ENCODE data around the gene CD8A.
"Not testable (repeated sequence)": the region's sequence is repeated elsewhere in the genome, so short reads cannot be mapped to it uniquely, and the experiment has no call there.

Gene CD8A

GRCh38 chr2:86779971-86780370 lies 10.7 kb downstream of the CD8A start:
- no peak for DNase-seq (ENCODE audit: low read depth in 3 of 3, low spot score in 1 of 3)

DNA sequence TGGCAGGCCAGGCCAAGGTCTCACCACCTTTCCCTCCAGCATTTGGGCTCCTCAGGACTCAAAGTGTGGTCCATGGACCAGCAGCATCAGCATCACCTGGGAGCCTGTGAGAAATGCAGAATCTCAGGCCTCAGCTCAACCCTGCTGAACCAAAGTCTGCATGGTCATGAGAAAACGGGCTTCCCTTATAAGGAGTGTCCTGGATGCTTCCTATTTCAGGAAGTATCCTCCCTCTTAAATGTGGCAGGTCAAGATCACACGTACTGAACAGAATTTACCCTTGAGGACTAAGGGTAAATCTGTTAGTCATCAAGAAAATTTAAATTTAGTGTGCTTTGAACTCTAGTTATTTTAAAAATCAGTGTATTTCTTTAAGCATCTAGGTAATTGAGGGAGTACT lies 11.8 kb downstream of the CD8A start:
- no peak for DNase-seq (ENCODE audit: low read depth in 3 of 3, low spot score in 1 of 3)

DNA sequence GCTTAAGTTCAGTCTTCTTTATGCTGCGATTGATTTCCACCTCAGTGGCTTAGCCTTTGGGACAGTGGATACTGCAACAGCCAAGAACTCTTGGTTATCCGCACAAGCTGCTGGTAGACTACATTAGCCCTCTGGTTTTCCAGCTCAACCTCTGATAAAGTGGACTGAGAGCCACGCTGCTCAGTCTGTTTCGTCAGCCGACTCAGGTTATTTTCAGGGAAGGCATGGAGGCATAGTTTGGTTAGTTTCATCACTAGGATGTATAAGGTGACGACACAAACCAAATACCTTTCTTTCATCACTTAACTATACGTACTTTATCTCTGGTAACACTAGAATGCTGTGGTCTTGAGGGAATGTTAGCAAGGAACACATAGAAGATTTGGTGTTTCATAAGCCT lies 14.2 kb downstream of the CD8A start:
- no peak for DNase-seq (ENCODE audit: low read depth in 3 of 3, low spot score in 1 of 3)

DNA sequence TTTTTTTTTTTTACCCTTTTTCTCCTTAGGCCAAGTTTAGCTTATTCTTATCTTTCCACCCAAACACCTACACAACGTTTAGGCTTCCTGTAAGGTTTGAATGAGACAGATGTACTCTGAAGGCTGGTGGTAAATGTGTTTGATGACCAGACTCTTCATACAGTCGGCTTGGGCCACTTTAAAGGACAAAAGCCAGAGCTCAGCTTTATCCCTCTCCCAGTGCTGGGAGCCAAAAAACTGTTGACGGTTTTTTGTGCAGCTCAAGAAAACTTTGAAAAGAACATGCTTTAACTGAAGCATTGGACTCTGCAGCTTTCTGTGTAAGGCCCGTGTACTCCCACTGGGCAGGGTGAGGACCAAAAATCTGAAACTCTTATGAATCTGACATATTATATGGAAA lies 15.4 kb downstream of the CD8A start:
- no peak for DNase-seq (ENCODE audit: low read depth in 3 of 3, low spot score in 1 of 3)

GRCh38 chr2:86774862-86775261 lies 15.9 kb downstream of the CD8A start:
- DNase-seq (ENCODE audit: low read depth in 3 of 3, low spot score in 1 of 3): no peak

GRCh38 chr2:86772611-86773010 lies 18.1 kb downstream of the CD8A start:
- no peak for DNase-seq (ENCODE audit: low read depth in 3 of 3, low spot score in 1 of 3)

- no peak for DNase-seq (ENCODE audit: low read depth in 3 of 3, low spot score in 1 of 3)
Measured at GRCh38 chr2:86770816-86771301, 19.9 kb downstream of the CD8A start.

- DNase-seq (ENCODE audit: low read depth in 3 of 3, low spot score in 1 of 3): no peak
Measured at GRCh38 chr2:86769838-86770237, 20.9 kb downstream of the CD8A start.

- DNase-seq (ENCODE audit: low read depth in 3 of 3, low spot score in 1 of 3): no peak
Measured at GRCh38 chr2:86768189-86768949, 22.3 kb downstream of the CD8A start.

DNA sequence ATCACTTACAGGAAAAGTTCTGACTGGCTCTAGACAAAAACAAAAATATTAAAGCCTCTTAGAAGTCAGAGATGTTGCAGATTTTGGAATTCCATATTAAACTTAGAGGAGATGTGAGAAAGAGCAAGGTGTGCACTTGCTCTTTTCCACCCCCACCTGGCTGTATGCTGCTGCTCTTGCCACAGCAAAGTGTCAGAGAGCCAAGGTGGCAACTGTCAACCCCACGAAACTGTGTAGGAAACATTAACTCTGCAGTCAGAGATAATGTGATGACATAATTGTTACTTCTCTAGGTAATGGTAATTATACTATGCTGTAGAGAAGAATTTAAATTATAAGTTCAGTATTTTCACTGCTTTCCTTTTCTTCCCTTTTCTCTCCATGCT lies 25.4 kb downstream of the CD8A start:
- no peak for DNase-seq (ENCODE audit: low read depth in 3 of 3, low spot score in 1 of 3)

GRCh38 chr2:86764661-86765309 lies 25.9 kb downstream of the CD8A start:
- no peak for DNase-seq (ENCODE audit: low read depth in 3 of 3, low spot score in 1 of 3)

DNA sequence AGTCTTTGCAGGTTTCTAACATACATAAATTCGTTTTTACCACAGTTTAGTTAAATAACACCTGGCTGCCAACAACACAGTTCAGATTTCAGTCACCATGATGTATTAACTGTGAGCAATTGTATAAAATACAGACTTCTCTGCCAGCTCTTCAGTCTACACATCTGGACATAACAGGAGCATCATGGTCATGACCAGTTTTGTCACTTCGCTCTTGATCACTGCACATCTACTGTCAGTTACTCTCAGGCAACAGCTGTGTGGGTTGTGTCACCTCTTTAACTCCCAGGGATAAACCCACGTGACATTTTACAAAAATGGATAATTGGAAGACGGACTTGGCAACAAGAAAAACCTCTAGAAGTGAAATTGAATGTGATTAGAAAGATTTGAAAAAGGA lies 30.3 kb downstream of the CD8A start:
- no peak for DNase-seq (ENCODE audit: low read depth in 3 of 3, low spot score in 1 of 3)

DNA sequence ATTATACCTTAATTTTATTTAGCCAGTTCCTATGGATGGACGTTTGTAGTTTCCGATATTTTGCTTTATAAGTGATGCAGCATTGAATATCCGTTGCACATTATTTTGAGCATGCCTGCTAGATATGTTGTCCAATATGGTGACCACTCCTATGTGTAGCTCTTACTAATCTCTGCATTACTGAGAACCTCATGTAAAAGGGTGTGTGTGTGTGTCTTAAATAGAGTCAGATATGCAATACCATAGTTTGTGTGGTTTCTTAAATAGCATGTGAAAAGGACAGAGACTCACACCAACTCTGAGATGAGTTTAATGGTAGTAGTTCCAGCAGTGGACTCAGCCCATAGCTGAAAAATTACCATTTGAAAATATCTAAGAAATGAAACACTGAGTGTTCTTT lies 32.3 kb downstream of the CD8A start:
- DNase-seq (ENCODE audit: low read depth in 3 of 3, low spot score in 1 of 3): no peak

GRCh38 chr2:86753606-86754005 lies 37.1 kb downstream of the CD8A start:
- no peak for DNase-seq (ENCODE audit: low read depth in 3 of 3, low spot score in 1 of 3)

DNA sequence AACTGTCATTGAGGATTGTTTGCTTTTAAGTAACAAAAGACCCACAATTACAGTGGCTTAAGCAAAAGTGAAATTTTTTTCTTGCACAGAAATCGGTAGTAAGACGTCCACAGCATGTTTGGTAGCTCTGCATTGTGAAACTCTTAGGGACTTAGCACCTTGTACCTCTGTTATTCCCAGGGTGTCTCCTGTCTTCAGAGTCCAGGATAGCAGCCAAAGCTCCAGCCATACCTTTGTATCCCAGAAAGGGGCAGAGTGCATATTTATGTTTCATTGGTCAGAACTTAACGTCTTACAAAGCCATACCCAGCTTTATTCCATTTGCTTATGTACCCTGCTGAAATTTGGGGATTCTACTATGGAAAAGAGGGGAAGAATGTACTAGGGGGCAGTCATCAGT lies 37.8 kb downstream of the CD8A start:
- DNase-seq (ENCODE audit: low read depth in 3 of 3, low spot score in 1 of 3): no peak

DNA sequence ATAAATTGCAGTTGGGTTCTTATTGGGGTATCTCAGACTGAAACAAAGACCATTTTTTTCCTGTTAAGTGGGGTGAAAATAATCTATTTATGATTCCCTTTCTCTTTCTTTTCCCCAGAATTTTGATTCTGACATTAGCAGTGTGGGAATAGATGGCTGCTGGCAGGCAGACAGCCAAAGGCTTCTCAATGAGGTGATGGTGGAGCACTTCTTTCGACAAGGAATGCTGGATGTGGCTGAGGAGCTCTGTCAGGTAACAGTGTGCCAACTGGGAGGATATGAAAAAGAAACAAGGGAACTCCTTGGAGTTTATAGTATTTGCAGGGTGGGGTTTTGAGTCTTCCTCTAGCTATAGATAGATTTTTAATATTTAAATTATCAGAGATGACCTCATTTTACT lies 38.9 kb downstream of the CD8A start:
- no peak for DNase-seq (ENCODE audit: low read depth in 3 of 3, low spot score in 1 of 3)

- no peak for DNase-seq (ENCODE audit: low read depth in 3 of 3, low spot score in 1 of 3)
Measured at GRCh38 chr2:86750240-86750839, 40.4 kb downstream of the CD8A start.

DNA sequence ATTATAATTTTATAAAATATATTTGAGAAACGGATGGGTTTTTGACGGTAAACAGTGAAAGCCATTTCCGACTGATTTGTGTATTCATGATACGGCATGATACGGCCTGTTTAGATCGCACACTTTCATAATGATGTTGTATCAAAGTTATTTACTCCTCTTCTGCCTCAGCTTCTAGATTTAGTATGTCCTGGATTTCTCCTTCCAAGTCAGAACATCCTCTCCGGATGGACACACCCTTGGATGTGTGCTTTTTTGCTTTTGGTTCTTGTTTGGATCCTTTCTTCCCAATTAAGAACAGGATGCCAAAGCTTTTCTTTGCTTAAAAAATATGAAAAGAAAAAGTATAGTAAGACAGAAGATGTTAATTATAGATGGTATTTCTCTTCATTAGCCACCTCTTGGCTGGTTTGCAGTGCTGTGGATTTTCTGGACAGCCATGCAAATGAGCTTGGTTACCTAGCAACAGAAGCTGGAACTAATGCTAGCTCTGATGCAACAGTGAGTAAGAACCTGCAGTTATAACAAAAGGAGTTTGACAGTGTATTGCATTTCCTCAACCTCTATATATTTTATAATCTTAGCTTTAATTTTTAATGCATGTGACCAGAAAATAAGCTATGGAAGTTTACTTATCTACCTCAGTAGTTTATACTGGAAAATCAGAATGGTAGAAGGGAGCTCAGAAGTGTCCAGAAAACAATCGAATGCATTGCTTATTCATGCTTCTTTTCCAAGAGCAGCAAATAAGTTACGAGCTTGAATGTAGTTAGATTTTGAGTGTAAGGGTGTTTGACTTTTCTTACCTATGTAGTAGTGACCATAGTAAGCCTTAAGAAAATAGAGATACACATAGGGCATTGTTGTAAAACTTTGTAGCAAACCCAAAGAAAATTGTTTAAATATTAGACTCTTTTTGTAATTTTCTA lies 42.7 kb downstream of the CD8A start:
- DNase-seq (ENCODE audit: low read depth in 3 of 3, low spot score in 1 of 3): no peak

DNA sequence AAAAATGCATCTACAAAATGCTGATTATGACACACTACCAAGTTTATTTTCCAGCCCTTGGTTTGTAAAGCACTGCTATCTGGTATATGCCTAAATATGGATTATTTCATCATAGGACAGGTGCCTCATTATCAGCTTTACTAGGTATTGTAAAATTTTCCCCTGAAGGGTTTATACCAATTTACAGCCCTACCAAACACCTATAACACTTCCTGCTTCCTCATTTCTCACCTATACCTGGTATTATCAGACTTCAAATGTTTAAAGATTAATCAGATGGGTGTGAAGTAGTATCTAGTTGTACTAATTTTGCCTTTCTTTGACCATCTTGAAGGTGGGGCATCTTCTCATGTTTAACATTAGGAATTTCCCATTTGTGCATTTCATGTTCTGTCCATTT lies 43.8 kb downstream of the CD8A start:
- DNase-seq (ENCODE audit: low read depth in 3 of 3, low spot score in 1 of 3): no peak

DNA sequence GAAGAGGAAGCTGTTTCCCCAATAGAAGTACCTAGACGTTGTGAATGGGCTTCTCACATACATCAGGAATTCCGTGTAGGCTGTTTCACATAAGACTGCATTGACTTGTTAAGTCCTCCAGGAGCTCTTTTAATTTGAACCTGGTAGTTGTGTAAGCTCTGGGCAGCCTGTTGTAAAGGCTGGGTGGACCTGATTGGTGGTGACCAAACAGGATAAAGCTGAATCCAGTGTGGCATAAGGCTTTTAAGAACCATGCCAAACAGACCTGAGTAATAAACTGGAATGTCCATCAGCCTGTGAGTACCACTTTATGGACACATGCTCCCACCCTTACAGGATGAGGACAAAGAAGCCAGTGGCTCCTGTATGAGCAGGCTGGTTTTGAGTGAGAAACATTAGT lies 46.6 kb downstream of the CD8A start:
- no peak for DNase-seq (ENCODE audit: low read depth in 3 of 3, low spot score in 1 of 3)

DNA sequence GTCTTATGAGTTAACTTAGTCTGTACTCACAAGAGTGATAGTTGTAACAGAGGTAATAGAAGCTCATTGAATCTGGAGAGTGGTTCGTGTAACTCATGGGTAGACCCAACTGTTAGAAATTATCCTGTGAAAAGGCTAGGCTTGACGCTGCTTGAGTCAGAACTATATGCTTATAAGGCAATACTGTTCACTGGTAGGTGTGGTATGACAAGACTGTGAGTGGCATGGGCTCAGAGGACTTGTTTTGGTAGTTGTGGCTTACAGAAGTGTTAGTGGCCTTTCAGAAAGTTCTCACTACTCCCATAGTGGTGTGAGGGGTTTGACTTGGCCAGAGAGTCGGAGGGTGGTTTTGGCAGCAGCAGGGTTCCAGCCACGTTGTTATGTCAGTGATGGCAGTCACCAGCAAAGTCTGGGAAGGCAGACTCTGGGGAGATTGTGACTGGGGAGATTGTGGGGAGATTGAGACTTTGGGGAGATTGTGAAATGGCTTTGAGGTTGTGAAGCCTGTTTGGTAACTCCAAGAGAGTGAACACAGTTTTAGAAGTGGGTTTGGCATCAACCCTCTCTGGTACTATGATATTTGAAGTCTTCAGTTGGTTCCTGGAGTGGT lies 48.7 kb downstream of the CD8A start:
- not testable (repeated sequence) for DNase-seq (ENCODE audit: low read depth in 3 of 3, low spot score in 1 of 3)
